Neural progenitor cell (in vitro differentiated cells): ENCODE measurements around the gene PKD1.

Experiments used
- EZH2 ChIP-seq: fragments of 200-600 bp; sonication (generic); IDR thresholded peaks from 2 replicates; pipeline ENCODE4 v1.6.1; 2017; ENCODE audit warnings: antibody characterized with exemption, mild to moderate bottlenecking, moderate library complexity
- TF ChIP-seq, protein P1 (sequence below): fragments of 200-600 bp; sonication (generic); IDR thresholded peaks from 2 replicates; pipeline ENCODE4 v1.5.1; 2017; ENCODE audit warnings: antibody characterized with exemption, mild to moderate bottlenecking

DNA sequence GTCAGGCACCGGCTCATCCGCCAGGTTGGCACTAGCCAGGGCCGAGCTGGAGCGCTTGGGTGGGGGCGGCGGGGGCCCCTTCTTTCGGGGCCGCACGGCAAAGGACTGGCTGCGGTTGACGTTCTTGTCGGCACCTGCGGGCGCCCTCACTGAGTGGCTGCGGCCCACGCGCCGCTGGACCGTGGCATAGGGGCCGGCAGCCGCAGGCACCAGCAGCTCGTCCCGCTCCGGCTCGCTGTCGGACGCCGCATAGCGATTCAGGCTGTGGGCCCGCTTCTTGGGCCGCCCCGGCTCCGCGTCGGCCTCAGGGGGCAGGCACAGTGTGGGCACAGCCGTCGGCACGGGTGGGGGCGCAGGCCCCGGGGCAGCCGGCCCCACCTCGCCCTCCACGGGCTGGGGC lies 44.8 kb upstream of the PKD1 start:
- TF ChIP-seq, protein P1, sequence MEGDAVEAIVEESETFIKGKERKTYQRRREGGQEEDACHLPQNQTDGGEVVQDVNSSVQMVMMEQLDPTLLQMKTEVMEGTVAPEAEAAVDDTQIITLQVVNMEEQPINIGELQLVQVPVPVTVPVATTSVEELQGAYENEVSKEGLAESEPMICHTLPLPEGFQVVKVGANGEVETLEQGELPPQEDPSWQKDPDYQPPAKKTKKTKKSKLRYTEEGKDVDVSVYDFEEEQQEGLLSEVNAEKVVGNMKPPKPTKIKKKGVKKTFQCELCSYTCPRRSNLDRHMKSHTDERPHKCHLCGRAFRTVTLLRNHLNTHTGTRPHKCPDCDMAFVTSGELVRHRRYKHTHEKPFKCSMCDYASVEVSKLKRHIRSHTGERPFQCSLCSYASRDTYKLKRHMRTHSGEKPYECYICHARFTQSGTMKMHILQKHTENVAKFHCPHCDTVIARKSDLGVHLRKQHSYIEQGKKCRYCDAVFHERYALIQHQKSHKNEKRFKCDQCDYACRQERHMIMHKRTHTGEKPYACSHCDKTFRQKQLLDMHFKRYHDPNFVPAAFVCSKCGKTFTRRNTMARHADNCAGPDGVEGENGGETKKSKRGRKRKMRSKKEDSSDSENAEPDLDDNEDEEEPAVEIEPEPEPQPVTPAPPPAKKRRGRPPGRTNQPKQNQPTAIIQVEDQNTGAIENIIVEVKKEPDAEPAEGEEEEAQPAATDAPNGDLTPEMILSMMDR = no peak
- no peak for TF ChIP-seq EZH2
